Amniotic stem cell (primary cell): ENCODE data around the gene MAP3K7.
"Not testable (repeated sequence)": the region's sequence is repeated elsewhere in the genome, so short reads cannot be mapped to it uniquely, and the experiment has no call there.

ENCODE experiments used
- DNase-seq: peaks from one replicate; lab custom pipeline; 2025; lab: John Stamatoyannopoulos, UW

Gene MAP3K7

DNA sequence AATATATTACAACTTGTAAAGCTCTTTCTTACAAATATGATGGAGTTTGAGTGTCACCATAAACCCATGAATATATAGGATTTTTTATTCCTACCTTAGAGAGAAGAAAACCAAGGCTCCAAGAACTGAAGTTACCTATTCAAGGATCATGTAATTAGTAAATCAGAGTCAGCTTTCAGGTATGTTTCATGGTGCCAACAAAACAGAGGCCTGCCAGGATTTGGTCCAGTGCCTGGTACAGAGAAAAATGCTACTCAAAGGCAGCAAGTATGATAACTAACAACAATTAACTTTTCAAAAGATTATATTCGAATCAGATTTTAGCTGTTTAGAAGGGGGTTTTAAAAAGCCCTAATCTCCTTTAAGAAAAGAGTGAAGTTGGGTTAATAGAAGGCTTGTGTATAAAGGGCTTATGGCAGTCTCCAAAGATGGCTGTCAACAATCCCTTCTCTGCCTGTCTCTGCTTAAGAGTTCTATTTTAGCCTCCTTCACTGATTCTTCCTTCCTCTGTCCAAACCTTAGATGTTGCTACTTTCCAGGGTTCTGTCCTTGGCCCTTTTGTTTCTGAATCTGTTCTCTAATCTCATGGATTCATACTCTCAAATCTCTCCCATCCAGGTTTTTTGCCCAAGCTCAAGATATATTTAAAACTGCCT, 7.8 kb downstream of the MAP3K7 start:
- DNase-seq: no peak

DNA sequence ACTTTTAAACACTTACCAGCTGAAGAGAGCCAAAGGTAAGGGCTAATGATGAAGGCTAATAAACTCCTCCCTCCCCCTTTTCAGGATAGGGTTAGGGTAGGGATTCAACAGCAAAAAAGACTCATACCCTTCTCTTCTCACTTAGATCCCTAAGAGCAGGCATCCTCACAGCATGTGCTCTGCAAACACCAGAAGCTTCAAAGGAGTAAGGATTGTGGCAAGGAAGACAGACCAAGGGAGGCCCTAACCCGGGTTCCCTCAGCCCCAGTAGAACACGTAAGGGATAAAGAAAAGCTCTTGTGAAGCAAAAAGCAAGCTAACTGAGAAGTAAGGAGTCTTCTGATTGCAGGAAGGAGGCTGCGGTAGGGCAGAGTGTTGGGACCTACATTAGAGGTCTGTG, 11.6 kb downstream of the MAP3K7 start:
- no peak for DNase-seq

DNA sequence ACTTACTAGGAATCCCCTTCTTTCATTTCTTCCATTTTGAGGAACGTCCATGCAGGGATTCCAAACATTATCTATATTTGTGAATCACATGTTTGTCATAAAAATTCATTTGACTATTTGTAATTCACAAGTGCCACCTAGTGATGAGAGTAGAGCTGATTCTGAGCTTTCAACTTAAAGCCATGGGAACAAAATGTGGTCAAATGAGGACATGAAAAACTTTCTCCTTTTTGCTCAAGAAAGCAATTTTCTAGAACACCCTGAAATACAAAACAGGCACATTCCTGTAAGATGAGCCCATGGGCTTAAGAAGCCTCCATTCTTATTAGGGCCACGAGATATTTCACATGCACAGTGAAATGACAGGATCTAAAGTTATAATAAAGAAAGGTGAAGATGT, 12.3 kb downstream of the MAP3K7 start:
- no peak for DNase-seq

DNA sequence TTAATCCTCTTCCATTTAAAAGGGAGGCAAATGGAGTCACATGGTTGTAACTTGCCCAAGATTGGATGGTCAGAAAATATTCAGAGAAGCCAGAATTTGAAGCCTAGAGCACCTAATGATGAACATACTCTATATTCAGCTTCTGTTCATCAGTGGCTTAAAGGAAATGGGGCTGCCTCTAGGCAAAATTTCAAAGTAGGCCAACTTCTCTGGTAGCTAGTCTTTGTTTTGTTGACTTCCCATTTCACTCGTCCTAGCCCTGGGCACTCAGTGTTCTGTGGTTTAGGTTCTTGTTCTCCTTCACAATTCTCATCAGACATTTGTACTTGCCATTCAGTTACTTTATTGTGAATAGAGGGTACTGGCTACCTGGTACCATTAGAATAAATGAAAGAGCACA, 13.2 kb downstream of the MAP3K7 start:
- DNase-seq: no peak

DNA sequence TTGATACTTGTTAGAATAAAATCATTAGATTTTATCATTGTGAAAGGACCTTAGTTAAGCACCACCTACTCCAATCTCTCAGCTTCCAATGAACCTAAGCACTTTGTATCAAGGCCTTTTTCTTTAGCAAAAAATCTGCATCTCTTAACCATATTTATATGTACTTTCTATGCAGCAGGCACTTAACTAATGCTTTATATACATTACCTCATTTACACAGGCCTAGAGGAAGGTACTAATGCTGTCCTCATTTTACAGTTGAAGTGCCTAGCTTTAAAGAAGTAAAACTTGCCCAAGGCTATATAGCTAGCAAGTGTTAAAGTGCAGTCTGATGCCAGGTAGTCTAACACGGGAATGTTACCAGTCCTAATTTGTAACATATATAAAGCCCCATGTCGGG, 14.0 kb downstream of the MAP3K7 start:
- no peak for DNase-seq

DNA sequence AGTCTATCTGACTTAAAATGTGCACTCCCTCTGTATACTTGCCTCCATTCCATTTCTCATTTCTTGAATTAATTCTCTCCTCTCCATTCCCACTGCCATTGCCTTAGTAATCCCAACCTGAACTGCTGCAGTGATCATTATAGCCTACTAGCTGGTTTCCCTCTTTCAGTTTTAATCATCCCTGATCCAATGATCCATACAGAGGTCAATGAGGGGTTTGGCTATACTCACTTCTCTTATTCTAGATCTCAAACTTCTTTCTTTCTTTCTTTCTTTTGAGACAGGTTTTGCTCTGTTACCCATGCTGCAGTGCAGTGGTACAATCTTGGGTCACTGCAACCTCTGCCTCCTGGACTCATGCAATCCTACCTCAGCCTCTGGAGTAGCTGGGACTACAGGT, 17.6 kb downstream of the MAP3K7 start:
- no peak for DNase-seq

DNA sequence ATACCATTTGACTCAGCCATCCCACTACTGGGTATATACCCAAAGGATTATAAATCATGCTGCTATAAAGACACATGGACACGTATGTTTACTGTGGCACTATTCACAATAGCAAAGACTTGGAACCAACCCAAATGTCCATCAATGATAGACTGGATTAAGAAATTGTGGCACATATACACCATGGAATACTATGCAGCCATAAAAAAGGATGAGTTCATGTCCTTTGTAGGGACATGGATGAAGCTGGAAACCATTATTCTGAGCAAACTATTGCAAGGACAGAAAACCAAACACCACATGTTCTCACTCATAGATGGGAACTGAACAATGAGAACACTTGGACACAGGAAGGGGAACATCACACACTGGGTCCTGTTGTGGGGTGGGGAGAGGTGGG, 19.2 kb downstream of the MAP3K7 start:
- DNase-seq: not testable (repeated sequence)

DNA sequence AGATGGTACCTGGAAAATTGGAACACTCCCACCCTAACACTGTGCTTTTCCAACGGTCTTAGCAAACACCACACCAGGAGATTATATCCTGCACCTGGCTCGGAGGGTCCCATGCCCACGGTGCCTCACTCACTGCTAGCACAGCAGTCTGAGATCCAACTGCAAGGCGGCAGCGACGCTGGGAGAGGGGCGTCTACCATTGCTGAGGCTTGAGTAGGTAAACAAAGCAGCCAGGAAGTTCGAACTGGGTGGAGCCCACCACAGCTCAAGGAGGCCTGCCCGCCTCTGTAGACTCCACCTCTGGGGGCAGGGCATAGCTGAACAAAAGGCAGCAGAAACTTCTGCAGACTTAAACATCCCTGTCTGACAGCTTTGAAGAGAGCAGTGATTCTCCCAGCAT, 24.5 kb downstream of the MAP3K7 start:
- not testable (repeated sequence) for DNase-seq

DNA sequence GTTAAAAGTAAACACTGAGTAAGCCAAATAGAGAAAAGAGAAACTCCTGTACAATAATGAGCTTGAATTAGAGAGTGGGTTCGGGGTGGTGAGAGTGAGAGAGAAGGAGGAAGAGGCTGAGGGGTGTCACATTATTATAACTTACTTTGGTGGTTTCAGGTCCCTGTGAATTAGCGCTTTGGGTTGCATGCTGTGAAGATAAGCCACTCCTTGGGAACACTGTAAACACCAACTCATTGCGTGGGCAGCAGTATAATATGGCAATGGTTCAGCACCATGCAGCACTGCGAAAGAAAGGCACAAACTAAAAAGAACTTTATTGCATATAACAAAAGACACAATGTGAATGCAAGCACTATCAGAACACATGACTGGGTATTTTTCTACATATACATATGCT, 26.9 kb downstream of the MAP3K7 start:
- DNase-seq: no peak

DNA sequence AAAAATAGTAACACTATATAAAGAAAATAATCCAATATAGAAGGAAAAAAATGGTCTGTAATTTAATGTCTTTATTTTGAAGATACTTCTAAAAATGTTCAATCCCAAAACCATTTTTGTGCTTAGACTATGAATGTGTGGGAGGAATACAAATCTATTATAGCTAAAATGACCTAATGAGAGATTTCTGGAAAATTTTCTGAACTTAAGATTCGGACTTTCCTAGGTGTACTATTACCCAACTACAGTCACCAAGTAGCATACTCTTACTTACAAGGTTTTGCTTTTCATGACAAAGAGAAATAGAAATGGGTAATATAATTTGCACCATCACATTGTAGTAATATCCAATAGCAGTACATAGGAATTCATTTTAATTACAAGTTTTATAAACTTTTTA, 29.9 kb downstream of the MAP3K7 start:
- no peak for DNase-seq

DNA sequence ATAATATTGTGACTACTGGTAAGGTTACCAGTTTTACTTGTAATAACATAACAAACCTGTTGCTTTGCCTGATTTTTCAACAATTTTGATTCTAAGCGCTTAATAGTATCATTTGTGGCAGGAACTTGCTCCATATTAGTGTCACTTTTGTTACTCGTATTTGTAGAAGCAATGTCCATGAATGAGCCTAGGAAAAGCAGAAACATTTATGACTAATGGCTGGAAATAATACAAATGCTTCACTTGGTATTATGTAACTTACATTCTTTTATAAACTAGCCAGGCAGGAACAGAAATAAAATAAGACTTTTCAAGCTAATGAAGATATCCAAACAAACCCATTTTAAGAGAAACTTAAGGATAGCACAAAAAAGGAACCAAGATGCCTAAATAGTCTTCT, 38.9 kb downstream of the MAP3K7 start:
- no peak for DNase-seq

DNA sequence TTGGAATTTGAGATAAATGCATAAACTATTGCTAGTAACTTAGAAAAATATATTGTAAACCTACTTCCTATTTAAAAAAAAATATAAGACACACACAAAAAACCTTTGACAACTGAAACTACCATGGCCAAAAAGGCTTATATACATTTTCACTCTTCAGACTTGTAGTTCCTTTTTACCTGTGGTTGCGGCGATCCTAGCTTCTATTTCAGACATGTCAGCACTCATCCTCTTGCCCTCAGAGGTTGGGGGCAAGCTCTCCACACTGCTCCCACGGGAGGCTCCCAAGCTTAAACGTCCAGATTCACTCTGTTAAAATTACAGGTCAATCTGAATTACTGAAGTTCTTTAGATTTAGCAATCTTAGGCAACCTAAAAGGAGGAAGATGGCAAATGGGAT, 39.8 kb downstream of the MAP3K7 start:
- DNase-seq: no peak

DNA sequence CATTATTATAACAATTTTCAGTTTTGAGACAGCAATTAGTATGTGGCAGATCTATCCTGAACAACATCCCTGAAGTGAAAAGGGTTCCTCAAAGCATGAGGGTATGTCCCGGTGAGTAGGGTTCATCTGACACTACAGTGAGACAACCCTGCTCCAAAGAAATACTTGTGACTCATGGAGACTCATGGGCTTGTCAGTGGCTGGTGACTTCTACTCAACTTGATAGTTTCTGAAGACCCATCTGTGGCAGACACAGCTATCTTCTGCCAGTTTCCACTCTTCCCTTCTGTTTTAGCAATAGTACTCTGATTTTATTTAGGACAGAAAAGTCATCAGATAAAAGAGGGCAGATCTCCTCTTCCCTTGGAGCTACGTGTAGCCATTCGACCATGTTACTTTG, 41.4 kb downstream of the MAP3K7 start:
- DNase-seq: no peak

DNA sequence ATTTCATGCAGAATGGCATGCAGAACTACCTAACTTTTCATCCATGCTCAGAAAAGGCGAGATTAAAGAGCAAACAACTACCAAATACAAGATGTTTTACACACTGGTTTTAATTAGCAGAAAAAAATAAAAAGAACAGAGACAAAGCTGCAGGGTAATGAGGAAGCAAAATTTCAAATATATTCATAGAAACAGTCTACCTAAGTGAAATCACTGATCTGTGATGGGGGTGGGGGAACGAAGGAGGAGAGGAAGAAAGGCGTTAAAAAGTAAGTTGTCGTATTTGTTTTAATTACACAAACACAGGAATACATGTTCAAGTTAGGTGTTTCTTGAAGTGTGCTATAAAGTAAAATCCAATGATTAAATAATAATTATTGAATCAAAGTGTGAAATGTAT, 42.1 kb downstream of the MAP3K7 start:
- DNase-seq: no peak

DNA sequence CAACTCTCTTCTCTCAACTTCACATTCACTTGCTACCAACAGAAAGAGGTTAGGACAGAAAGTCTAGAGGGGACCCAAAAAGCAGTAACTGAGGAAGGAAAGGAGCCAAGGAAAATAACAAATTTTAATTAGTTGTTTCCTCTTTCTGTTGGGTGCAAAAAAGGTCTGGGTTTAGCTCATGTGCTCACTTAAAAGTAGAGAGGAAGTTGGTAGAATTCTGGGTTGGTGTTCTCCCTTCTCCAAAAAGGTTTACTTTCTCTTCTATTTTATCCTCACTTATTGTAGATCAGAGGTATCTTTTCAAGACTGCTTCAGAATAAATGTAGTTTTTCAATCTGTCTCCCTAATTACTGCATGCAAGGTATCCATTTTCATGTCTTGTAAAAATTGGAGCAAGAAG, 42.8 kb downstream of the MAP3K7 start:
- DNase-seq: no peak

DNA sequence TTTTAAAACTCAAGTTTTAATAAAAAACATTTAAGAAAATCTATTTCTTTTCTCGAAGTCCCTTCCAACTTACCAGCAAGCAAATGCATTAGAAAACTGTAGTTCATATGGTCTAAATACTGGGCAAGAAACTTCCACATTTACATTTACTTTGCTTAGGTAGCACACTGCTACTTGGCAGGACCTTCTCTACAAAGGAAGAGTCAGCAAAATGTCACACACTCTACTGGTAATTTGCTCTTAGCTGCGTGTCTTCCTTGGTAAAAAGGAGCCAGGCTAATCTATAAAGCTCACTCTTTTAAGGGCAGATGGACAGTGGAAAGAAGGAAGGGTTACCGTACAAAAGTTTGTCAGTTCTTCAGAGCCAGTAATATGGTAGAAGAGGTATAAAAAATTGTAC, 45.7 kb downstream of the MAP3K7 start:
- no peak for DNase-seq

DNA sequence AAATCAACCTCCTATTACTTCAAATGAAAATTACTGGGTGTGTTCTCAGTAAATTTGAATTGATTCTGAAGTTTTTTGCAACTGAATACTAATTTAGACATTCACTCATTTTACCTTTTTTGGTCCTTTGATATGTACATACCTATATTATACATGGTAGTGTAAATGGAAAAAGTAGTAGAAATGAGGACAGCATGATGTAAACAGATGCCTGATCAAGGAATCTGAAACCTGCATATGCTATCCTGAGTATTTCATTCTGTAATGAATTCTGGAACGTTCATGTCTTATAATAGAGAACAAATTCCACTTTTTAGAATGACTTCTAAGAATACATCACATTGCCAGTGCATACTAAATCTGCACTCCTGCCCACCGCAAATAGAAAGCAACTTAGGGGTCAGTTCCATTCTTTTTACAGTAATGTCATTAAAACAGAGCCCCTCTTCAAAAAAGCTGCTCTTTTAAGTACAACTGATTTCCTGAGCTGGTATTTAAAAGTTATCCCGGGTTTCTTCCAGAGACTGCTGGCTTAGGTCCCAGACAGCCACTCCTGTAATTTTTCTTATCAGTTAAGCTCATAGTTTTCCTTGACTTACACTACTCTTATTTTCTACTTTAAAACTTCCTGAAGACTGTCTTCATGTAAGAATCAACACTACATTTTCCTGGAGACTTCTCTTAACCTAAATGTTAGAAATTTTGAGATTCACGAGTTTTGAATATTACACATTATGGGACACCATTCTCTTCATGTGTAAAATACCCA, 48.4 kb downstream of the MAP3K7 start:
- DNase-seq: no peak

DNA sequence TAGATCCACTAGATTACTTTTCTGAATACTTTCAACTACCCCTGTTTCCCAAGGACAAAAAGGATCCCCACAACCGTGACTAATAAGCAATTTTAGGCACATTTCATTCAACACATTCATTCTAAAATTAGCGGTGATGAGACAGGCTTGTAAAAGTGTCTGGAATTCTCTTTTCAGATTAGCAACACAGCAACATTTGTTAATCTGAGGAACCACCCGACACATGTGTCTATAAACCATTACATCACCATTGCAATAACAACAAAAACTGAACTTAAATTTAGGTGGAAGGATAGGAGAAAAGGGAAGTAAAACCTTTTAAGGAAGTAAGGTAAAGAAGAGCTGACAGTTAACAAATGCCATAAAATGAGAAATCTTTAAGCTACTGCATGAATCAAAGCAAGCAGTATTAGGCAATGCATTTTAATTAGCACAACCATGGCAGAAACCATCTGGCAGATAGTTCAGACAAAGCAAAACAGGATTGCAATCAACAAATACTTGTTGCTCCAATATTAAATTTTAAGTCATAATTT, 49.1 kb downstream of the MAP3K7 start:
- DNase-seq: no peak

DNA sequence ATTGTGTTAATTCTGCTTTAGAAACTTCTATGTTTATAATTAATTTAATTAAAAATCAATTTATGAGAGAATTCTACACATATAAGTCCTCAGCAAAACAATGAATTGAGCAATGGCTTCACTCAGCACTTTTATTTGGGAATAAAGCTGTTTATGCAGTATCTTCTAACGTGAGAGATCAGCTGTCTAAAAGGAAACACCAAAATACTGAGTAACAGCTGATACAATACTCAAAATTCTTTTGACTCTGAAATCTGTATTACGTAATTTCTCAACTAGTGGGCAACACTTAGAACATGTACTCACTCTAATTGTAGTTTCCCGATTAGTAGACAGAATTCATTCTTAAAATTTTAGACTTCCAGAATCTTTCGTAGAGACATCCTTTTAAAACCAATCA, 49.8 kb downstream of the MAP3K7 start:
- DNase-seq: no peak

DNA sequence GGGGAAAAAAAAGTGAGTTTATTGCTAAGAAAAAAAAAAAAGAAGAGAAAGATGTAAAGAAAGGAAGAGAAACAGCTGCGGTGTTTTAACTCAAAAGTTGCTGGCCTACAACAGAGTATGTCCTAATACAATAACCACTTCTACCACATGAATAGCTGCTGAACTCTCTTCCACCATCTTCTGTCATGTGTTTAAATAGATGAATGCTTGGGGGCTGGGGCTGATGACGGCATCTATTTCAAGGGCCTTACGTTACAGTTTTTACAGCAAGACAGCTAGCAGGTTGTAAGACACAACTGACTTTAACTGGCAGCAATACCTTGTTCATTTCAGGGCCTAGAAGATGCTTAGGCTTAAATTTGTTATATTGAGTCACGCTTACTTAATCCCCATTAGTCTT, 50.4 kb downstream of the MAP3K7 start:
- DNase-seq: no peak

DNA sequence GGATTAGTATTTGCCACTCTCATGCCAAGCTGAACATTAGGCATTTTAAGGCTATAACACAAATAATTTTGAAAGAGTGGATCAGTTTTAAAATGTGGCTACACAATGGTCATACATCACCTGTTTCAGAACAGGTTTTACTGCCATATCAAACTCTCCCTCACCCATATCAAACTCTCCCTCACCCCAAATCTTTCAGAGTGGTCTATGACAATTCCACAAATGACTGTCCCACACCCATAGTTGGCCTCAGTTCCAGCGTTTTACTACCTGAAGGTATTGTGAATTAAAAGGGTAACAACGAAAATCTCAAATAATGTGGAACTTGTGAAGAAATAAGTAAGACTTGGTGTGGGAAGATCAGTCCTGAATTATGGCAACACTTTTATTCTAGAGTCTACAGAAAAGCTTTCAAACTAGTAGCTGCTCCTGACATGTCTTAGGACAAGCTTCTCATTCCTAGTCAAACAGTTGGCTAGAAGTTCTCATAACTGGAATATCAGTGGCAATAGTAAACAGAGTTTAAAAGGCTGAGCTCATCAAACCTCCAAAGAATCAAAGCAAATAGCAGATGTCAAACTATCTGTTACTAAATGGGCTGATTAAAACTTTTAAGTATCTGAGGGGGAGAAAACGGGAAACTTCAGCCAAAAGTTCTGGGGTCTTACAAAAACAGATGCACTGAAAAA, 52.4 kb downstream of the MAP3K7 start:
- DNase-seq: no peak

DNA sequence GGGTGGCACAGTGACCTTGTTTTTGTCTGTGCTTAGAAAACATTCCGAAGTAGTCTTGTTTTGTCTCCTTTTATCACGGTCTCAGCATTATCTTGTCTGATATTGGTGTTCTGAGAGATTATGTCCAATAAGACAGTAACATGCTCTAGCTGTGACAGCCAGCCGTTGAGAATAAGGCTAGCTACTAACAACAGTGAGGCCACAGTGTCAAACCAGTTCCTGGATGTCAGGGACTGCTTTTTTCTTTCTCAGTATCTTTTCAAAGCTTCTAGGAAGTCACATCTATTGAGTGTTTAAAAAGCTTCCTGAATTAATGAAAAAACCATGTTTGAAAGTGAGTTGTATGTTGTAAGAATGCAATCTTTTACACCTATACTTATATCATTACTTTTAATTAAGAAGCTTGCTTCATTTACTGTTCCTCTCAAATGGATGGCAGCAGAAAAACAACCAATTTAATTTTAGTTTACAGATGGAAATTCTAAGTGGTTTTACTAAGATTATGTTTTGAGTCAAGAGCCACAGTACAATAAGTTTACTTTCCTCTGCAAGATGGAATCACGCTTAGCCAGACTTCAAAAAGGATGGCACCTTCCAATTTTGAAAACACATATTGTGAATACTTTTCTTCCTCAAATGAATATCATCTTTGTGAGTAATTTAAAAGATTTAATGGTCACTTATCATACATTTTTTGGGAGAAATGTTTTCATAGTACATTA, 53.1 kb downstream of the MAP3K7 start:
- no peak for DNase-seq
